Sigmoid colon (tissue), 7 donors: ENCODE data around the gene HELZ. TPM values are rescaled to one million over a fixed set of nuclear protein-coding genes. Genes with fewer than 3 reads are reported as not detected.

ENCODE experiments used
- DNase-seq: peaks from one replicate; pipeline ENCODE4 v3.0.0-alpha.2; 2019
- H3K27ac ChIP-seq, 4 donors: fragments of 200-600 bp; sonication (generic); one replicate each; pipeline ENCODE4 v1.5.1; 2016 to 2019; ENCODE audit warnings: mild to moderate bottlenecking in 1 of 4
- H3K27me3 ChIP-seq, 3 donors: fragments of 200-600 bp; sonication (generic); one replicate each; pipeline ENCODE4 v1.5.1; 2019; ENCODE audit warnings: mild to moderate bottlenecking in 1 of 3
- H3K36me3 ChIP-seq, 4 donors: fragments of 200-600 bp; sonication (generic); one replicate each; pipeline ENCODE4 v1.5.1; 2016 to 2019
- H3K4me1 ChIP-seq, 4 donors: fragments of 200-600 bp; sonication (generic); one replicate each; pipeline ENCODE4 v1.5.1; 2017 to 2019
- H3K4me3 ChIP-seq, 4 donors: fragments of 200-600 bp; sonication (generic); one replicate each; pipeline ENCODE4 v1.5.1; 2017 to 2019; ENCODE audit warnings: mild to moderate bottlenecking in 2 of 4, moderate library complexity in 1 of 4
- H3K9me3 ChIP-seq, 4 donors: fragments of 200-600 bp in 3 of 4; sonication (generic) in 3 of 4; one replicate each; pipeline versions ENCODE4 v1.5.1 to v1.6.1; 2013 to 2019
- CTCF ChIP-seq, 4 experiments: fragments of 450-650 bp in 3 of 4; fragments of 200-600 bp in 1 of 4; IDR thresholded peaks; one replicate each; pipeline ENCODE4 v1.5.1; 2016 to 2019; ENCODE audit warnings: antibody characterized with exemption in 4 of 4, mild to moderate bottlenecking in 3 of 4, moderate library complexity in 2 of 4
- EP300 ChIP-seq, 4 donors: sonication (generic); formaldehyde crosslinking; IDR thresholded peaks; one replicate each; pipeline ENCODE4 v1.6.1; 2017; ENCODE audit warnings: antibody characterized with exemption in 4 of 4
- POLR2A ChIP-seq, 2 donors: fragments of 450-650 bp; IDR thresholded peaks; one replicate each; pipeline ENCODE4 v1.6.1; 2016; ENCODE audit warnings: antibody characterized with exemption in 2 of 2, mild to moderate bottlenecking in 2 of 2, moderate library complexity in 2 of 2
- POLR2AphosphoS5 ChIP-seq, 4 donors: sonication (generic); formaldehyde crosslinking; IDR thresholded peaks; one replicate each; pipeline ENCODE4 v1.6.1; 2017; ENCODE audit warnings: antibody characterized with exemption in 4 of 4
- WGBS, 2 donors: extraction: QIAGEN DNeasy Blood & Tissue Kit; methylation state at CpG; one replicate each; pipeline ENCODE4 v1.1.7; 2013; 5-methylcytosine and 5-hydroxymethylcytosine counted together
- intact Hi-C: fragments of 100-400 bp; cut with DNase I; formaldehyde crosslinking; loops from one replicate; pipeline ENCODE4 v1.15.1; 2023
- polyA plus RNA-seq, 3 donors: library from polyadenylated mRNA; stranded (reverse); fragments of 200-250 nt; gene quantifications; one replicate each; pipeline ENCODE4 v1.2.3, GENCODE V29; 2013
- total RNA-seq, 4 donors: library from RNA; depleted of rRNA; stranded (reverse); fragments of >200 nt; gene quantifications; one replicate each; pipeline ENCODE4 v1.1.0, GENCODE V29; 2016
- donor health status: healthy with polysubstance abuse.
- donor health status: Bipolar disorder and iron deficiency.
- donor health status: healthy.

HELZ gene
- total and polyA plus RNA-seq, 7 donors: 2.4 to 61.5 (median 31.7) TPM

GRCh38 chr17:67079491-67079890 is 165.5 kb downstream of the HELZ start:
- no peak for TF ChIP-seq POLR2AphosphoS5 (IDR thresholded peaks at IDR 0.05)
- no peak for TF ChIP-seq EP300 (IDR thresholded peaks at IDR 0.05)
- no peak for TF ChIP-seq POLR2A (IDR thresholded peaks at IDR 0.05)
- TF ChIP-seq CTCF (IDR thresholded peaks at IDR 0.05): no peak
- WGBS, 2 donors: 98 to 100% methylated on average over 2 of the region's 2 CpGs
- Histone ChIP-seq H3K4me1 (no peaks in the 10 kb centered on the region), H3K27ac (no peak overlapping the region), H3K4me3 (no peak overlapping the region), H3K9me3 (no peaks in the 10 kb centered on the region), H3K36me3 (peaks cover 0 to 40% (median 2%) of the 10 kb centered on the region in 4 donors), H3K27me3 (no peaks in the 10 kb centered on the region)
- intact Hi-C loops: no loop called here
- no peak for DNase-seq

GRCh38 chr17:67078292-67078691 is 166.7 kb downstream of the HELZ start:
- no peak overlapping the region for H3K4me3 ChIP-seq
- no peak overlapping the region for H3K27ac ChIP-seq
- no peak for TF ChIP-seq POLR2A (IDR thresholded peaks at IDR 0.05)
- no peak for TF ChIP-seq EP300 (IDR thresholded peaks at IDR 0.05)
- no peak for TF ChIP-seq CTCF (IDR thresholded peaks at IDR 0.05)
- TF ChIP-seq POLR2AphosphoS5 (IDR thresholded peaks at IDR 0.05): no peak
- DNase-seq: no peak
- intact Hi-C loops: no loop called here
- no peaks in the 10 kb centered on the region for H3K4me1 ChIP-seq
- no peaks in the 10 kb centered on the region for H3K9me3 ChIP-seq
- peaks cover 0 to 31% (median under 1%) of the 10 kb centered on the region in 4 donors for H3K36me3 ChIP-seq
- WGBS, 2 donors: 97 to 98% methylated on average over 11 of the region's 11 CpGs
- no peaks in the 10 kb centered on the region for H3K27me3 ChIP-seq

- no peak for DNase-seq
- WGBS, 2 donors: 21 to 67% methylated on average over 7 of the region's 7 CpGs
- no peak overlapping the region for H3K4me3 ChIP-seq
- H3K27me3 ChIP-seq: no peaks in the 10 kb centered on the region
- TF ChIP-seq EP300 (IDR thresholded peaks at IDR 0.05) (no peak), POLR2AphosphoS5 (IDR thresholded peaks at IDR 0.05) (no peak), CTCF (IDR thresholded peaks at IDR 0.05) (no peak), POLR2A (IDR thresholded peaks at IDR 0.05) (no peak)
- intact Hi-C loops: no loop called here
- H3K27ac ChIP-seq: no peak overlapping the region
- H3K4me1 ChIP-seq: no peaks in the 10 kb centered on the region
- H3K9me3 ChIP-seq: no peaks in the 10 kb centered on the region
- peaks cover 0 to 33% (median 0%) of the 10 kb centered on the region in 4 donors for H3K36me3 ChIP-seq
Observed at GRCh38 chr17:67076290-67076689, 168.7 kb downstream of the HELZ start.

GRCh38 chr17:67074781-67075180 is 170.2 kb downstream of the HELZ start:
- no peaks in the 10 kb centered on the region for H3K4me1 ChIP-seq
- DNase-seq: no peak
- H3K4me3 ChIP-seq: no peak overlapping the region
- no peak for TF ChIP-seq POLR2AphosphoS5 (IDR thresholded peaks at IDR 0.05)
- no peak for TF ChIP-seq POLR2A (IDR thresholded peaks at IDR 0.05)
- TF ChIP-seq EP300 (IDR thresholded peaks at IDR 0.05): no peak
- TF ChIP-seq CTCF (IDR thresholded peaks at IDR 0.05): no peak
- intact Hi-C loops: no loop called here
- no peak overlapping the region for H3K27ac ChIP-seq
- no peaks in the 10 kb centered on the region for H3K27me3 ChIP-seq
- no peaks in the 10 kb centered on the region for H3K9me3 ChIP-seq
- 64 to 79% methylated on average over 3 of the region's 3 CpGs for WGBS, 2 donors
- H3K36me3 ChIP-seq: peaks cover 0 to 33% (median 0%) of the 10 kb centered on the region in 4 donors

- peaks cover 0 to 28% (median 0%) of the 10 kb centered on the region in 4 donors for H3K36me3 ChIP-seq
- no peak overlapping the region for H3K4me3 ChIP-seq
- no peaks in the 10 kb centered on the region for H3K27me3 ChIP-seq
- no peaks in the 10 kb centered on the region for H3K4me1 ChIP-seq
- no peak for DNase-seq
- 89 to 93% methylated on average over 3 of the region's 3 CpGs for WGBS, 2 donors
- intact Hi-C loops: no loop called here
- no peak overlapping the region for H3K27ac ChIP-seq
- H3K9me3 ChIP-seq: no peaks in the 10 kb centered on the region
- TF ChIP-seq CTCF (IDR thresholded peaks at IDR 0.05): no peak
- TF ChIP-seq EP300 (IDR thresholded peaks at IDR 0.05): no peak
- TF ChIP-seq POLR2A (IDR thresholded peaks at IDR 0.05): no peak
- TF ChIP-seq POLR2AphosphoS5 (IDR thresholded peaks at IDR 0.05): no peak
Observed at GRCh38 chr17:67072885-67073284, 172.1 kb downstream of the HELZ start.
